ENCODE measurements around the gene CCDC24.

DNA sequence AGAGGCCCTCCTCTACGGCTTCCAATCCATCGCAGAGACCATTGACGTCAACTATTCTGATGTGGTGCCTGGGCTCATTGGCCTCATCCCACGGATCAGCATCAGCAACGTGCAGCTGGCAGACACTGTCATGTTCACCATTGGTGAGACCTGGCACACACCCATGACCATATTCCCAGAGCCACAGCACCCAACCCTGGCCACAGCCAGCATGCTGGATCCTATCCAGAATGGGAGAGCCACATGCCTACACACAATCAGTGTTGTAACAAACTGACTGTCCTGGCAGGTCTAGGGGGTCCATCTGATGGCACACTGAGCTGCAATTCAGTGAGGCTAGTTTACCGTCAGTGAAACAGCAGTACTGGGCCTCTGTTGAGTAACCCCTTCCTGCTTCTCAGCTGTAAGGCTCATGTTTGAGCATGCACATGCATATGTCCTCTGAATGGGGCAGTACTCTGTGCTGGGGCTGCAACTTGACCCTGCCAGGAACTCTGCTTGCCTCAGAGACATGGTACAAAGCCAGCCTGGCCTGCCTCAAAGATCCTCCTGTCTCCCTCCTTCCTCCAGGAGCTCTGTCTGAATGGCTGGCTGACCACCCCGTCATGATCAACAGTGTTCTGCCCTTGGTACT lies 33.9 kb upstream of the CCDC24 start:
- TF ChIP-seq, protein P1, sequence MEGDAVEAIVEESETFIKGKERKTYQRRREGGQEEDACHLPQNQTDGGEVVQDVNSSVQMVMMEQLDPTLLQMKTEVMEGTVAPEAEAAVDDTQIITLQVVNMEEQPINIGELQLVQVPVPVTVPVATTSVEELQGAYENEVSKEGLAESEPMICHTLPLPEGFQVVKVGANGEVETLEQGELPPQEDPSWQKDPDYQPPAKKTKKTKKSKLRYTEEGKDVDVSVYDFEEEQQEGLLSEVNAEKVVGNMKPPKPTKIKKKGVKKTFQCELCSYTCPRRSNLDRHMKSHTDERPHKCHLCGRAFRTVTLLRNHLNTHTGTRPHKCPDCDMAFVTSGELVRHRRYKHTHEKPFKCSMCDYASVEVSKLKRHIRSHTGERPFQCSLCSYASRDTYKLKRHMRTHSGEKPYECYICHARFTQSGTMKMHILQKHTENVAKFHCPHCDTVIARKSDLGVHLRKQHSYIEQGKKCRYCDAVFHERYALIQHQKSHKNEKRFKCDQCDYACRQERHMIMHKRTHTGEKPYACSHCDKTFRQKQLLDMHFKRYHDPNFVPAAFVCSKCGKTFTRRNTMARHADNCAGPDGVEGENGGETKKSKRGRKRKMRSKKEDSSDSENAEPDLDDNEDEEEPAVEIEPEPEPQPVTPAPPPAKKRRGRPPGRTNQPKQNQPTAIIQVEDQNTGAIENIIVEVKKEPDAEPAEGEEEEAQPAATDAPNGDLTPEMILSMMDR (conservative IDR thresholded peaks at IDR 0.05; ENCODE audit: low read length) = no peak
- no peak for TF ChIP-seq EZH2phosphoT487 (IDR thresholded peaks at IDR 0.05; ENCODE audit: borderline replicate concordance)

All from Loucy (cell line).